Measurements from ENCODE around the gene TSPO. TPM values are rescaled to one million over a fixed set of nuclear protein-coding genes. Genes with fewer than 3 reads are reported as not detected.

Gene TSPO
- total RNA-seq, 1 donor from 2014 or later = 1.6 TPM

DNA sequence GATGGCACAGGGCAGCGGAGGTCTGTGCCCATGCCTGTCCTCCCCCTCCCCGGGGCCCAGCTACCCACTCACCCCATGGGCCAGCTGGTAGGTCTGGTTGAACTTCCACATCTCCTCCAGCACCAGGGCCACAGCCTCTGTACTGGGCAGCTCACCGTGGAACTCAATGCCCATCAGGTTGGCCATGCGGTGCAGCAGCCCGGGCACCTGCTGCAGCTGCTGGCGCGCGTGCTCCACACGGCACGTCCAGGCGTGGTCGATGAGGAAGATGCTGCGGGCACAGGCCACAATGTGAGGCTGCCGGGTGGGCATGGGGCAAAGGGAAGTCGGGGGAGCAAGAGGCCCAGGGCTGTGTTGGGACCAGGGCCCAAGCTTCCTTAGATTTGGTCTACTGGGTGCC lies 29.3 kb downstream of the TSPO start:
- TF ChIP-seq EZH2phosphoT487 (IDR thresholded peaks at IDR 0.05) (no peak), EZH2 (IDR thresholded peaks at IDR 0.05) (no peak)
- TF ChIP-seq, protein P1, sequence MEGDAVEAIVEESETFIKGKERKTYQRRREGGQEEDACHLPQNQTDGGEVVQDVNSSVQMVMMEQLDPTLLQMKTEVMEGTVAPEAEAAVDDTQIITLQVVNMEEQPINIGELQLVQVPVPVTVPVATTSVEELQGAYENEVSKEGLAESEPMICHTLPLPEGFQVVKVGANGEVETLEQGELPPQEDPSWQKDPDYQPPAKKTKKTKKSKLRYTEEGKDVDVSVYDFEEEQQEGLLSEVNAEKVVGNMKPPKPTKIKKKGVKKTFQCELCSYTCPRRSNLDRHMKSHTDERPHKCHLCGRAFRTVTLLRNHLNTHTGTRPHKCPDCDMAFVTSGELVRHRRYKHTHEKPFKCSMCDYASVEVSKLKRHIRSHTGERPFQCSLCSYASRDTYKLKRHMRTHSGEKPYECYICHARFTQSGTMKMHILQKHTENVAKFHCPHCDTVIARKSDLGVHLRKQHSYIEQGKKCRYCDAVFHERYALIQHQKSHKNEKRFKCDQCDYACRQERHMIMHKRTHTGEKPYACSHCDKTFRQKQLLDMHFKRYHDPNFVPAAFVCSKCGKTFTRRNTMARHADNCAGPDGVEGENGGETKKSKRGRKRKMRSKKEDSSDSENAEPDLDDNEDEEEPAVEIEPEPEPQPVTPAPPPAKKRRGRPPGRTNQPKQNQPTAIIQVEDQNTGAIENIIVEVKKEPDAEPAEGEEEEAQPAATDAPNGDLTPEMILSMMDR (IDR thresholded peaks at IDR 0.05) = no peak
- Mint-ChIP-seq H3K4me3 (no peak overlapping the region), H3K9me3 (no peaks in the 10 kb centered on the region), H3K36me3 (peaks cover 13% of the 10 kb centered on the region), H3K27ac (no peak overlapping the region), H3K27me3 (ENCODE audit: insufficient read depth, low read depth) (no peaks in the 10 kb centered on the region), H3K4me1 (peaks cover 18% of the 10 kb centered on the region)
- Histone ChIP-seq H3F3A (ENCODE audit: low read depth) (no peaks in the 10 kb centered on the region), H3K4me3 (no peak overlapping the region), H3K9me3 (ENCODE audit: low read depth) (no peaks in the 10 kb centered on the region), H4K20me1 (ENCODE audit: low read depth) (peaks cover 31% of the 10 kb centered on the region), H3K27me3 (no peaks in the 10 kb centered on the region), H3K27ac (no peak overlapping the region), H2AFZ (replicated peaks) (no peak overlapping the region), H3K36me3 (no peaks in the 10 kb centered on the region), H3K79me2 (ENCODE audit: low read depth) (peaks cover 21% of the 10 kb centered on the region), H3K9ac (no peak overlapping the region), H3K4me2 (no peak overlapping the region), H3K4me1 (peaks cover 5% of the 10 kb centered on the region)
- DNase-seq (ENCODE audit: low spot score) = no peak

DNA sequence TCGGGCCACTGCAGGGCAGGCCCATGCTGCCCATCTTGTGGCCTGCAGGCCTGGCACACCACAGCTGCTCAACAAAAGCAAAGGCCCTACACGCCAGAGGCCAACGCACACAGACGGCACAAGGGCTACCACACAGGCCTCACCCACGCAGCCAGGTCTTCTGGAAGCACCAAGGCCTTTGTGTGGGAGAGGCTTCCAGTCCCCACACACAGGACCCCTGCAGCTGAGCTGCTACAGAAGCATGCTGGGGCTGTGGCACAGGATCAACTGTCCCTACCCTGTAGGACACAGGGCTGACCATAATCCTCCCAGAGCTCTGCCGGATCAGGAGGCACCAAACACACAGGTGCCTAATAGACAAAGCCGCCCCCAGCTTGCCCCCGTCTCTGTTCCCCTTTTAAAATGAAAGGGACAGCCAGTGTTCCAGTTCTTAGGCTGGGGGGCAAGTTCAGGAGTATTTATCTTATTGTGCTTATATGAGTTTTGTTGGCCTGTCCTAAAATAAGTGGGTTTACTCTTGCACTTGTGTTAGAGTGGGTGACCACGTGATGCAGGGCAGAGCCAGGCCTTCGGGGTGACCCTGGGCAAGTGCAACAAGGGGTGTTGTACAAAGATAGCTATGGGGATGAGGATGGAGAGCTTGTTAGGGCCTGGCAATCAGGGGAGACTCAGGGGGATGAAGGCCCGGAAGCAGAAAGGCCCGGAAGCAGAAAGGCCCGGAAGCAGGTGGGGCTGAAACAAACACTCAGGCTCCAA lies 30.1 kb downstream of the TSPO start:
- Histone ChIP-seq H3K4me2 (no peak overlapping the region), H3K9ac (no peak overlapping the region), H3K9me3 (ENCODE audit: low read depth) (no peaks in the 10 kb centered on the region), H4K20me1 (ENCODE audit: low read depth) (peaks cover 35% of the 10 kb centered on the region), H3F3A (ENCODE audit: low read depth) (no peaks in the 10 kb centered on the region), H3K79me2 (ENCODE audit: low read depth) (peaks cover 29% of the 10 kb centered on the region), H3K36me3 (no peaks in the 10 kb centered on the region), H3K27ac (no peak overlapping the region), H3K4me3 (no peak overlapping the region), H3K4me1 (peaks cover 7% of the 10 kb centered on the region), H3K27me3 (no peaks in the 10 kb centered on the region), H2AFZ (replicated peaks) (no peak overlapping the region)
- H3K27me3 Mint-ChIP-seq (ENCODE audit: insufficient read depth, low read depth) = no peaks in the 10 kb centered on the region
- no peak overlapping the region for H3K4me3 Mint-ChIP-seq
- no peak overlapping the region for H3K27ac Mint-ChIP-seq
- TF ChIP-seq EZH2 (IDR thresholded peaks at IDR 0.05) (no peak), EZH2phosphoT487 (IDR thresholded peaks at IDR 0.05) (no peak)
- TF ChIP-seq, protein P1 (IDR thresholded peaks at IDR 0.05) = no peak
- DNase-seq (ENCODE audit: low spot score) = no peak
- H3K36me3 Mint-ChIP-seq = peaks cover 13% of the 10 kb centered on the region
- peaks cover 19% of the 10 kb centered on the region for H3K4me1 Mint-ChIP-seq
- H3K9me3 Mint-ChIP-seq = no peaks in the 10 kb centered on the region

DNA sequence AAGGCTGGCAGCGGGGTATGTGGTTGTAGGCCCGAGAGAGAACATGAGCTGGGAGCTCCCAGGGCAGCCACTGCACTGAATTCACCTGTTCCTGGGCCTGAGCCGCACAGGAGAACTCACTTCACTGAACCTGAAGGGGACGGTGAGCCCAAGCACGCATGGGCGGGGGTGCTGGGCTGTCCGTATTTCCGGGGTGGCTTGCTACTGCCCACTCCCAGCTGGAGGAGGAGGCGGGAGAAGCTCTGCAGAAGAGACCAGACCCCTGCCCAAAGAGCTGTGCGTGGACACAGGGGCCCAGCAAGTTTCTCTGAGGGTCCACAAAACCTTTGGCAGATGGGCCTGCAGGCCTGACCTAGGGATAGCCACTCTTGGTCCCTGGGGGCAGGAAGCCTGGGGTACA lies 30.8 kb downstream of the TSPO start:
- H3K36me3 Mint-ChIP-seq = peaks cover 13% of the 10 kb centered on the region
- TF ChIP-seq, protein P1 (IDR thresholded peaks at IDR 0.05) = no peak
- TF ChIP-seq EZH2 (IDR thresholded peaks at IDR 0.05) (no peak), EZH2phosphoT487 (IDR thresholded peaks at IDR 0.05) (no peak)

More for the DNA sequence above, 30.8 kb downstream of the TSPO start:
- Mint-ChIP-seq H3K4me3 (no peak overlapping the region), H3K27ac (no peak overlapping the region), H3K9me3 (no peaks in the 10 kb centered on the region), H3K4me1 (peaks cover 19% of the 10 kb centered on the region), H3K27me3 (ENCODE audit: insufficient read depth, low read depth) (no peaks in the 10 kb centered on the region)
- peaks cover 7% of the 10 kb centered on the region for H3K4me1 ChIP-seq
- peaks cover 35% of the 10 kb centered on the region for H4K20me1 ChIP-seq (ENCODE audit: low read depth)
- peaks cover 31% of the 10 kb centered on the region for H3K79me2 ChIP-seq (ENCODE audit: low read depth)
- H3K9me3 ChIP-seq (ENCODE audit: low read depth) = no peaks in the 10 kb centered on the region
- H3K27me3 ChIP-seq = no peaks in the 10 kb centered on the region
- H3K4me3 ChIP-seq = no peak overlapping the region
- H3K9ac ChIP-seq = no peak overlapping the region
- H2AFZ ChIP-seq (replicated peaks) = no peak overlapping the region
- no peaks in the 10 kb centered on the region for H3F3A ChIP-seq (ENCODE audit: low read depth)
- no peak overlapping the region for H3K27ac ChIP-seq
- no peak for DNase-seq (ENCODE audit: low spot score)
- H3K4me2 ChIP-seq = no peak overlapping the region
- no peaks in the 10 kb centered on the region for H3K36me3 ChIP-seq
